ENCODE measurements around the gene PTBP2.
"Not testable (repeated sequence)": the region's sequence is repeated elsewhere in the genome, so short reads cannot be mapped to it uniquely, and the experiment has no call there.

The PTBP2 gene

DNA sequence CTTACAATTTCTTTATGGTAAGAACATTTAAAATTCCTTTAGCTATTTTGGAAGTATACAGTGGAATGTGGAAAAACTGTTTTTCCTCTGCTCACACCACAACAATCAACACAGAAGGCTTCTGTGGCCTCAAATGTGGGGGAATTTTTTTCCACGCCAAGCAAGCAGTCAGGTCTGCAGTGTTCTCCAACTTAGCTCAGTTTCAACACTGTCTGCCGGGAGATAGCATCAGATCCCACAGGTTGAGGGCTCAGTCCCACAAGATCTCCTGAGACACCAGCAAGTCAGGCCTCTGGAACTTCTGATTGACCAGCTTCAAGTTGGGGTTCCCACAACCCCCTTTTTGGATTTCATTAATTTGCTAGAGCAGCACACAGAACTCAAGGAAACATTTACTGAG, 50.3 kb downstream of the PTBP2 start:
- H3K4me3 ChIP-seq (replicated peaks; ENCODE audit: low read depth, low read length) = no peak overlapping the region
- TF ChIP-seq CTCF (IDR thresholded peaks at IDR 0.05; ENCODE audit: low read depth, low read length, missing control alignments) = no peak
- DNase-seq (ENCODE audit: extremely low read depth, low read depth) = no peak

DNA sequence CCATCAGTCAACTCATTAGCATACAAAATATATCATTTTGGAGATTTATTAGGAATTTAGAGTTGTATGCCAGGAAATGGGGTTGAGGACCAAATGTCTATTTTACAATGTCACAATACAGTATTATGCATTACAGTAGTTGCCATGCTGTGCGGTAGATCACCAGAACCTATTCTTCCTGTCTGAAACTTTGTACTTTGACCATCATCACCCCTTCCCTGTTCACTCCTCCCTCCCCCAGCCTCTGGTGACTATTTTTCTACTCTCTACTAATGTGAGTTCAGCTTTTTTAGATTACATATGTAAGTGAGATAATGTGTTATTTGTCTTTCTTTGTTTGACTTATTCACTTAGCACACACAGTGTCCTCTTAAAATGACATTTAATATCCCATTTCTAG, 50.8 kb downstream of the PTBP2 start:
- DNase-seq (ENCODE audit: extremely low read depth, low read depth) = no peak
- H3K4me3 ChIP-seq (replicated peaks; ENCODE audit: low read depth, low read length) = no peak overlapping the region
- TF ChIP-seq CTCF (IDR thresholded peaks at IDR 0.05; ENCODE audit: low read depth, low read length, missing control alignments) = no peak

GRCh38 chr1:96772972-96773371, 51.4 kb downstream of the PTBP2 start:
- no peak for DNase-seq (ENCODE audit: extremely low read depth, low read depth)
- no peak overlapping the region for H3K4me3 ChIP-seq (replicated peaks; ENCODE audit: low read depth, low read length)
- TF ChIP-seq CTCF (IDR thresholded peaks at IDR 0.05; ENCODE audit: low read depth, low read length, missing control alignments) = no peak

DNA sequence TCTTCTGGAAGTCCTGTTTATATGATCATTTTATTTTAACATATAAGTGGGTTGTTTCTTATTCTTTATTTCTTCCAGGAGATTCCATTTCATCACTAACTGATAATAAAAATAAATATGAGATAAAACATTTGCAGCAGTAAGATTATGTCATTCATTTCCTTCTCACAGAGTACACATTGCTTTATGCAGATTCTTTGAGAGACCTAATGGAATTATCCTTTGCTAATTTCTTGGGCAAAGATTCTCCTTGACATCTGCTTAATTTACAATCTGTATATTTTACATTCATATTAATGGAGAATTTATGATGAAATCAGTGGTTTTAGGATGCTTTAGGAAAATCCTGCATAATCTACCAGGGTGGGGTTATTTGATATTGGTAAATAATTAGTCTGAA, 60.6 kb downstream of the PTBP2 start:
- H3K4me3 ChIP-seq (replicated peaks; ENCODE audit: low read depth, low read length) = no peak overlapping the region
- TF ChIP-seq CTCF (IDR thresholded peaks at IDR 0.05; ENCODE audit: low read depth, low read length, missing control alignments) = no peak
- no peak for DNase-seq (ENCODE audit: extremely low read depth, low read depth)

DNA sequence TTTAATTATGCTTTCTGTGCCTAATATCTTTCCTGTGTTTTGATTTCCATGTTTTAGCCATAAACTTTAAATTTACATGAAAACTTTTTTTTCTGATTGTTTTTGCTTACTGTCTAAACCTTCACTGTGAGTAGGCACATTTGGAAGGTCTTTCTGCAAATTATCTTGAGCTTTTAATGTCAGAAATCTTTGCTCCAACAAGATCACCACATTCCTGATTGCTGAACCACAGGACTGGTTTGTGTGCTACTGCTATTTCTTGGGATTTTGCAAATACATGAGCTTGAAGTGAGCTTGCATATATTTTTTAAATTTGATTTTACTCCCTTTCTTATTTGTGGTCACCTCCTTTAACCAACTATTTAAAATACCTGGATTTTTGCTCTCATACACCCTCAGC, 61.3 kb downstream of the PTBP2 start:
- no peak for TF ChIP-seq CTCF (IDR thresholded peaks at IDR 0.05; ENCODE audit: low read depth, low read length, missing control alignments)

DNA sequence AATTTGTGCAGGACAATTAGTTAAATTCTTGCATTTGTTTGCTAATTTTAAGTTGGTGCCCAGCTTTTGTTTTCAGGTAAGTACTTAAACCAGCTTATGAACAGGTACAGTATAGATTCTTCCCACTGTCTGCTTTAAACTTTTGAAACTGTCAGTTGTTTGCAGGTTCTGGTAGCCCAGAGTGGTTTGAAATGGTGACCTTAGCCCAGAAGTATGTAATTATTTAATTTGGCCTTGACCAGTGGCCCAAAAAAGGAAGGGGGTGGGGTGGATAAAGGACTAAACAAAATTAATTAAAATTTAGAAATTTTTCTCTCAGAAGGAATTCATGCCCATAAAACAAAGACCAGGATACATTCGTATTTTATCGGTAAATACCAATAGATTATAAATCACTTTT, 69.0 kb downstream of the PTBP2 start:
- no peak for DNase-seq (ENCODE audit: extremely low read depth, low read depth)
- no peak overlapping the region for H3K4me3 ChIP-seq (replicated peaks; ENCODE audit: low read depth, low read length)
- TF ChIP-seq CTCF (IDR thresholded peaks at IDR 0.05; ENCODE audit: low read depth, low read length, missing control alignments) = no peak

More for the DNA sequence above, 61.3 kb downstream of the PTBP2 start:
- DNase-seq (ENCODE audit: extremely low read depth, low read depth) = no peak
- no peak overlapping the region for H3K4me3 ChIP-seq (replicated peaks; ENCODE audit: low read depth, low read length)

DNA sequence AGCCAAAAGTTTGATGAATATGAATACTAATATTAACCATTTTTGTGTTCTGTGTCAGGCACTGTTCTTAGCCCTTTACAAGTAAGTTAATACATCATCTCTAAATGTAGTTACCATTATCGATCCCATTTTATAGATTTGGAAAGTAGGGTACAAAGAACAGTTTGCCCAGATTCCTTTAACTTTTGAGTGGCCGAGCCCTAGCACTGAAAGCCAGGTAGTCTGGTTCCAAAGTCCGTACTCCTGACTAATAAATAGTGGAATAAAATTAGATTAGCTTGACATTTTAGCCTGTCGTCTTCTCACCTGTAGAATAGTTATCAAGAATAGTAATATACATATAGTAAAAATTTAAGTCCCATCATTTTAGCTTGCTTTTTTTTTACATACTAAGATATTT, 70.6 kb downstream of the PTBP2 start:
- TF ChIP-seq CTCF (IDR thresholded peaks at IDR 0.05; ENCODE audit: low read depth, low read length, missing control alignments) = no peak
- no peak for DNase-seq (ENCODE audit: extremely low read depth, low read depth)
- no peak overlapping the region for H3K4me3 ChIP-seq (replicated peaks; ENCODE audit: low read depth, low read length)

DNA sequence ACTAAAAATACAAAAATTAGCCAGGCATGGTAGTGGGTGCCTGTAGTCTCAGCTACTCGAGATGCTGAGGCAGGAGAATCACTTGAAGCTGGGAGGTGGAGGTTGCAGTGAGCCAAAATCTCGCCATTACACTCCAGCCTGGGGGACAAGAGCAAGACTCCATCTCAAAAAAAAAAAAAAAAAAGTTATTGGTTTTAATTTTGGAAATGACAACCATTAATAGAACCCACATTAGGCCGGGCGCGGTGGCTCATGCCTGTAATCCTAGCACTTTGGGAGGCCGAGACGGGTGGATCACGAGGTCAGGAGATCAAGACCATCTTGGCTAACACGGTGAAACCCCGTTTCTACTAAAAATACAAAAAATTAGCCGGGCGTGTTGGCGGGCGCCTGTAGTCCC, 80.1 kb downstream of the PTBP2 start:
- DNase-seq (ENCODE audit: extremely low read depth, low read depth); H3K4me3 ChIP-seq (replicated peaks; ENCODE audit: low read depth, low read length): not testable (repeated sequence)
